Measurements from ENCODE around the gene PHYH. TPM values are rescaled to one million over a fixed set of nuclear protein-coding genes. Genes with fewer than 3 reads are reported as not detected.
A peak's percentile ranks its signal among the peaks of the same experiment; 100 is the strongest.

PHYH gene
- total RNA-seq, 1 donor from 2014 or later: 22.1 TPM

DNA sequence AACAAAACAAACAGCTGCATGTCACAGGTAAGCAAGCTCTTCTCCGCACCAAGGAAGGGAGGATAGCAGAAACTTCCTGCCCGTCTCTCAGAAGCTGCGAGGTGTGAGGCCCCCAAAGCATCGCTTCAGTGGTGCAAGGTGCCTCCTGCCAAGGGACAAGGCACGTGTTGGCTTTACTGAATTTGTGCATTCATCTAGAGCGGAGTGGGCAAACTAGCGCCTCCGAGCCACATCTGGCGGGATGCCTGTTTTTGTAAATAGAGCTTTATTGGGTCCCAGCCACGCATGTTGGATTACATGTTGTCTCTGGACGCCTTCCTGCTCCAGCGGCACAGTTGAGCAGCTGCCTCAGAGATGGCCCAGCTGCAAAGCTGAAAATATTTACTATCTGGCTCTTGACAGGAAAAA lies 27.7 kb downstream of the PHYH start:
- H3K4me1 Mint-ChIP-seq (ENCODE audit: unreplicated experiment): no peaks in the 10 kb centered on the region

DNA sequence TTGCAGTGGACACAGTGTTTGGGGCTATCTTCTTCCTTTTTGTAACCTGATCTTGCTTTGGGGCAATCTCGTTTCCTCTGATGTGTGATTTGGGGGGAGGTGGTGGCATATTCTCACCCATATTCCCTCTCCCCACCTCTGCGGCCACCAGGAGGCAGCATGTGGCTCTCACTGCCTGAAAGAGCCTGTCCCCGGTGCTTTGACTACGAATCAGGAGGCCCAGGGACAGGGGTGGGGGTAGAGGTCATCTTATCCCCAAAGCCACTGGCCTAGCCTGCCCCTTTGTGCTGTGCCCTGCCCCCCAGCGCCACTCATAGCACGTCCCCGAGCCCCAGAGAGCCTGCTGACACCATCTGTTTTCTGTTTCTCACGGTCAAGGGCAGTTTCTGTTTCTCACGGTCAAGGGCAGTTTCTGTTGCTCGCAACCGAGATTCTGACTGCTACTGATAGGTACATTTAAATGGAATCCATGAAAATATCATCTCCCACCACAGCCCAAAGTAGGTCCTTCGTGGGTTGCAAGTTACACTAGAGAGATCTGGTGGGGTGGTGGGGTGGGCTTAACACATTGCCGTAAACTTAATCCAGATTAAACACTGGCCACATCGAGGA lies 28.2 kb downstream of the PHYH start:
- H3K9me3 Mint-ChIP-seq (ENCODE audit: unreplicated experiment): no peaks in the 10 kb centered on the region
- TF ChIP-seq CTCF (IDR thresholded peaks at IDR 0.05): peak; percentile 39
- peaks cover 3% of the 10 kb centered on the region for H3K27me3 Mint-ChIP-seq (ENCODE audit: unreplicated experiment)
- H3K36me3 Mint-ChIP-seq (ENCODE audit: unreplicated experiment): peaks cover 2% of the 10 kb centered on the region
- no peaks in the 10 kb centered on the region for H3K4me1 Mint-ChIP-seq (ENCODE audit: unreplicated experiment)
- DNase-seq (ENCODE audit: extremely low spot score, unreplicated experiment): no peak
- no peak overlapping the region for H3K27ac Mint-ChIP-seq (ENCODE audit: unreplicated experiment)
- H3K4me3 Mint-ChIP-seq (ENCODE audit: unreplicated experiment): no peak overlapping the region

More for the DNA sequence above, 27.7 kb downstream of the PHYH start:
- DNase-seq (ENCODE audit: extremely low spot score, unreplicated experiment): no peak
- Mint-ChIP-seq H3K27me3 (ENCODE audit: unreplicated experiment) (peaks cover 2% of the 10 kb centered on the region), H3K9me3 (ENCODE audit: unreplicated experiment) (no peaks in the 10 kb centered on the region), H3K4me3 (ENCODE audit: unreplicated experiment) (no peak overlapping the region), H3K27ac (ENCODE audit: unreplicated experiment) (no peak overlapping the region), H3K36me3 (ENCODE audit: unreplicated experiment) (peaks cover 2% of the 10 kb centered on the region)
- no peak for TF ChIP-seq CTCF (IDR thresholded peaks at IDR 0.05)

- no peak for DNase-seq (ENCODE audit: extremely low spot score, unreplicated experiment)
- H3K36me3 Mint-ChIP-seq (ENCODE audit: unreplicated experiment): peaks cover 2% of the 10 kb centered on the region
- no peak for TF ChIP-seq CTCF (IDR thresholded peaks at IDR 0.05)
- H3K4me1 Mint-ChIP-seq (ENCODE audit: unreplicated experiment): no peaks in the 10 kb centered on the region
- H3K9me3 Mint-ChIP-seq (ENCODE audit: unreplicated experiment): no peaks in the 10 kb centered on the region
- no peak overlapping the region for H3K27ac Mint-ChIP-seq (ENCODE audit: unreplicated experiment)
- H3K27me3 Mint-ChIP-seq (ENCODE audit: unreplicated experiment): peaks cover 5% of the 10 kb centered on the region
- H3K4me3 Mint-ChIP-seq (ENCODE audit: unreplicated experiment): no peak overlapping the region
These were observed 28.9 kb downstream of the PHYH start for GRCh38 chr10:13270877-13271551.

DNA sequence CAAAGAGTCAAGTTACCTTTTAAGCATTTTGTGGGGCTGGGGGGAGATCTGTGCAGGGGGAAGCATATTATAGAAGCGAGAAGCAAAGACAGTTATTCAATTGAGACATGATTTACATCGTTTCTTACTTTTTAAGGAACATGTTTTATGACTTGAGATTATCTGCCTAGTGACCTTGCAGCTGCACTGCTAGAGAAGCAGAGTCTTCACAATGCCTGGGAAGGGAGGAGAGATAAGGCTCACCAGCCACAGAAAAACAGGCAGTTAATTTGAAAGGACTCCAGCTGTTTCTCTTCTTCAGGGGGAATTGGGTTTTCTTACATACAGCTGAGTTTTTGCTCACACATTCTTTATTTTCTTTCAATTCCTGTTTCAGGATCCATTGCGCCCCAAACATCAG lies 31.0 kb downstream of the PHYH start:
- H3K27ac Mint-ChIP-seq (ENCODE audit: unreplicated experiment): no peak overlapping the region
- H3K4me3 Mint-ChIP-seq (ENCODE audit: unreplicated experiment): no peak overlapping the region
- H3K4me1 Mint-ChIP-seq (ENCODE audit: unreplicated experiment): no peaks in the 10 kb centered on the region
- no peak for DNase-seq (ENCODE audit: extremely low spot score, unreplicated experiment)
- peaks cover 21% of the 10 kb centered on the region for H3K27me3 Mint-ChIP-seq (ENCODE audit: unreplicated experiment)
- no peaks in the 10 kb centered on the region for H3K9me3 Mint-ChIP-seq (ENCODE audit: unreplicated experiment)
- H3K36me3 Mint-ChIP-seq (ENCODE audit: unreplicated experiment): no peaks in the 10 kb centered on the region
- TF ChIP-seq CTCF (IDR thresholded peaks at IDR 0.05): no peak

DNA sequence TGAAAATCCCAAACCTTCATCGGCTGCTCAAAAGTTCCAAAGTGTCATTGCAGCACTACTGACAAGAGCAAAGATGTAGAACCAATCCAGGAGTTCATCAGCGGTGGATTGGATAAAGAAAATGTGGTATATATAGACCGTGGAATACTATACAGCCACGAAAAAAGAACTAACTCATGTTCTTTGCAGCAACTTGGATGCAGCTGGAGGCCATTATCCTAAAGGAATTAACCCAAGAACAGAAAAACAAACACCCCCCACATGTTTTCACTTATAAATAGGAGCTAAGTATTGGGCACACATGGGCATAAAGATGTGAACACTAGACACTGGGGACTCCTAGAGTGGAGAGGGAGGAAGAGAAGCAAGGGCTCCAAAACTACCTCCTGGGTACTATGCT lies 31.6 kb downstream of the PHYH start:
- no peak for TF ChIP-seq CTCF (IDR thresholded peaks at IDR 0.05)
- Mint-ChIP-seq H3K36me3 (ENCODE audit: unreplicated experiment) (no peaks in the 10 kb centered on the region), H3K27me3 (ENCODE audit: unreplicated experiment) (peaks cover 26% of the 10 kb centered on the region), H3K4me3 (ENCODE audit: unreplicated experiment) (no peak overlapping the region), H3K9me3 (ENCODE audit: unreplicated experiment) (no peaks in the 10 kb centered on the region), H3K27ac (ENCODE audit: unreplicated experiment) (no peak overlapping the region), H3K4me1 (ENCODE audit: unreplicated experiment) (no peaks in the 10 kb centered on the region)
- DNase-seq (ENCODE audit: extremely low spot score, unreplicated experiment): no peak

Data from osteocyte (in vitro differentiated cells).